ENCODE data around the gene ZNF678.

The ZNF678 gene

GRCh38 chr1:227718932-227719331 lies 155.6 kb downstream of the ZNF678 start:
- no peak for TF ChIP-seq CTCF (IDR thresholded peaks at IDR 0.05; ENCODE audit: borderline replicate concordance, insufficient read depth, low read depth, low read length)
- H3K4me3 ChIP-seq (ENCODE audit: low read depth, low read length), result no peak overlapping the region

DNA sequence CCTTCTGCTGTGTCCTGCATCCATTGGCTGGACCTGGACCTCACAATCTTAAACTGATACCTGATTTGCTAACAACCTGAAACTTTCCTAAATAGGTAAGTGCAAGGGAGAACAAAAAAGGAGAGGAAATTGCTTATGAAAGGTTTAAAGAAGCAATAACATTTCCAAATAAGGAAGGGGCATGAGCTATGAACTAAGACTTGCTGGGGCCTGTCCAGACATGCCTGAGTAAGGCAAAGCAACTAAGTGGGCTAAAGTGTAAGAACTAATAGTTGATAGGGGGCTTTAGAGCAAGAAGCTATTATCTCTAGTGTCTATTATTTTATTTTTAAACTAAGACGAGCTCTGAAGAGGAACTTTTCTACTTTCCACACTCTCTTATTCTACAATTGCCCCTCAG lies 160.1 kb downstream of the ZNF678 start:
- no peak overlapping the region for H3K4me3 ChIP-seq (ENCODE audit: low read depth, low read length)
- no peak for TF ChIP-seq CTCF (IDR thresholded peaks at IDR 0.05; ENCODE audit: borderline replicate concordance, insufficient read depth, low read depth, low read length)

GRCh38 chr1:227725046-227725445 lies 161.7 kb downstream of the ZNF678 start:
- no peak for TF ChIP-seq CTCF (IDR thresholded peaks at IDR 0.05; ENCODE audit: borderline replicate concordance, insufficient read depth, low read depth, low read length)
- no peak overlapping the region for H3K4me3 ChIP-seq (ENCODE audit: low read depth, low read length)

GRCh38 chr1:227726318-227726717 lies 163.0 kb downstream of the ZNF678 start:
- TF ChIP-seq CTCF (IDR thresholded peaks at IDR 0.05; ENCODE audit: borderline replicate concordance, insufficient read depth, low read depth, low read length), result no peak
- no peak overlapping the region for H3K4me3 ChIP-seq (ENCODE audit: low read depth, low read length)
